ENCODE results near the gene MTR.

GRCh38 chr1:236830116-236830515 is 35.0 kb downstream of the MTR start:
- TF ChIP-seq SP1 (IDR thresholded peaks at IDR 0.05) = no peak
- TF ChIP-seq NFRKB (IDR thresholded peaks at IDR 0.05) = no peak
- TF ChIP-seq CTBP1 (IDR thresholded peaks at IDR 0.05; ENCODE audit: borderline replicate concordance) = no peak
- no peak for TF ChIP-seq HDGF (IDR thresholded peaks at IDR 0.05; ENCODE audit: borderline replicate concordance)
- no peak for TF ChIP-seq SUZ12 (IDR thresholded peaks at IDR 0.05)
- no peak for TF ChIP-seq ARNT (IDR thresholded peaks at IDR 0.05)
- TF ChIP-seq LEF1 (IDR thresholded peaks at IDR 0.05; ENCODE audit: borderline replicate concordance) = no peak
